Dendritic cell treated with granulocyte-macrophage colony-stimulating factor and Interleukin-4, amounts not matched to agents 40 ng/mL and 50 ng/mL, for 4 days (primary cell): Measurements from ENCODE around the gene METAP2.

Experiments used
- H3K27ac Mint-ChIP-seq: one replicate; pipeline ENCODE4 v1.8.0; 2022; ENCODE audit warnings: mild to moderate bottlenecking, mixed read lengths
- H3K27me3 Mint-ChIP-seq: one replicate; pipeline ENCODE4 v1.8.0; 2022; ENCODE audit warnings: mild to moderate bottlenecking, mixed read lengths
- H3K36me3 Mint-ChIP-seq: one replicate; pipeline ENCODE4 v1.8.0; 2022; ENCODE audit warnings: low read depth, mixed read lengths
- H3K4me1 Mint-ChIP-seq: one replicate; pipeline ENCODE4 v1.8.0; 2022; ENCODE audit warnings: low read depth, mixed read lengths
- H3K4me3 Mint-ChIP-seq: one replicate; pipeline ENCODE4 v1.8.0; 2022; ENCODE audit warnings: mild to moderate bottlenecking, moderate library complexity, mixed read lengths
- H3K9me3 Mint-ChIP-seq: one replicate; pipeline ENCODE4 v1.8.0; 2022; ENCODE audit warnings: mixed read lengths
- intact Hi-C: fragments of 100-400 bp; cut with micrococcal nuclease; formaldehyde crosslinking; loops from one replicate; pipeline ENCODE4 v1.15.0; 2022

METAP2 gene

DNA sequence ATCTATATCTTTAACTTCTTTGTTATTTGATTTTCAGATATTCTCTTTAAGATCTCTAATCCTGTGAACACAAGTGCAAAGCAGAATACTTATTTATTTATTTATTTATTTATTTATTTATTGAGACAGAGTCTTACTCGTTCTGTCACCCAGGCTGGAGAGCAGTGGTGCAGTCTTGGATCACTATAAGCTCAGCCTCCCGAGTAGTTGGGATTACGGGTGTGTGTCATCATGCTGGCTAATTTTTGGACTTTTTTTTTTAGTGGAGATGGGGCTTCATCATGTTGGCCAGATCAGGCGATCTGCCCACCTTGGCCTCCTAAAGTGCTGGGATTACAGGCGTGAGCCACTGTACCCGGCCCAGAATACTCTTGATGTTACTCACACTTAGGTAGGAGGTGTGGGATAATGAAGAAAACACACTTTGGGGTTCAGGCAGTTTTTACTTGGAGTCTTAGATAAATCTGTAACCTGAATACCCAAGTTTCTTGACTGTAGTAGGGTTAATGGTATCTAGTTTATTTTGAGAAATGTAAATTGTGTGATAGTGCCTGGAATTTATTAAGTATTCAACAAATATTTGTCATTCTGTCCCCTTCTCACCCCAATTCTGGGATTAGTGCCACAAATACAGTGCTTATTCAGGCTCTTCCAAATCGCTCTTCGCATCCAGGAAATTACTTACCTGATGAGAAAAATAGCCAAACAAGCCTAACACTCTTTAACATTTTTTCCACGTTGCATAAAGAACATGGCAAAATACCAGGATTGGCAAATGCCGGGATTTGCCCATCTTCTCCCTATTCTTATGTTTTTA lies 33.0 kb downstream of the METAP2 start:
- Mint-ChIP-seq H3K27me3 (no peaks in the 10 kb centered on the region), H3K27ac (no peak overlapping the region), H3K9me3 (no peaks in the 10 kb centered on the region), H3K4me1 (peaks cover 8% of the 10 kb centered on the region), H3K4me3 (no peak overlapping the region), H3K36me3 (peaks cover 99% of the 10 kb centered on the region)
- intact Hi-C loops = no loop called here

DNA sequence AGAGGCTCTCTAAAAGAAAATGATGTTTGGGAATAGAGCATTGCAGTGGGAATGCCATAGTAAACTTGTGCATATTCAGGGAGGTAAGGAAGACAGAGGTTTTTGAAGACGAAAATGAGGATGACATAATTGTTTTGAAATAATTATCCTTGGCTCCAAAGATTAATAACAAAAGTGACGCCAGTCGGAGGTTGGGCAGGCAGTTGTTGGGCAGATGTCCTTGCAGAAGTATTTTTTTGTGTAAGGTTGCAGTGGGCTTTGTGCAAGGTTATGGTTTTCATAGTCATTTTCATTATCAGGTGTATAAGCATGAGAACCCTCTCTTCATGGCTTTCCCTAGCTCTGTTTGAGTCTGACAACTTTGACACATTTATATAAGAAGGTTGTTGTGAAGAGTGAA lies 35.3 kb downstream of the METAP2 start:
- intact Hi-C loops = no loop called here
- H3K4me3 Mint-ChIP-seq = no peak overlapping the region
- H3K4me1 Mint-ChIP-seq = peaks cover 8% of the 10 kb centered on the region
- no peak overlapping the region for H3K27ac Mint-ChIP-seq
- peaks cover 99% of the 10 kb centered on the region for H3K36me3 Mint-ChIP-seq
- no peaks in the 10 kb centered on the region for H3K9me3 Mint-ChIP-seq
- H3K27me3 Mint-ChIP-seq = no peaks in the 10 kb centered on the region

DNA sequence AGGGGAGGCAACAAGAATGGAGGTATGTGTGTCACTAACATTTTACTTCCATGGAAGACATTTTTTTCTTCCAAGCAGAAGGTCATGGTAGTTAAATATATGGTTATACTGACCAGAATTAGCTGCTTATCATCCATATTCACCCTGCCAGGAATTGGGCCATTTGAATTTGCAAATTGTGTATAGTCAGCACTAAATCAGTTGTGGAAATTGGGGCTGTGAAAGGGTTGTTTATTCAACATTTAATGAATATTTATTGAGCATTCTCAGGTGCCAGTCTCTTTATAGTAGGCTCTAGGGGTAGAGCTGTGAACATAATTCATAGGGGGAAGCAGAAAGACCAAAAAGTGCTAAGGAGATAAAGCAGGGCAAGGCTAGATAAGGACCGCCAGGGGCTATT lies 38.0 kb downstream of the METAP2 start:
- no peak overlapping the region for H3K4me3 Mint-ChIP-seq
- no peaks in the 10 kb centered on the region for H3K27me3 Mint-ChIP-seq
- H3K9me3 Mint-ChIP-seq = no peaks in the 10 kb centered on the region
- no peak overlapping the region for H3K27ac Mint-ChIP-seq
- intact Hi-C loops = no loop called here
- no peaks in the 10 kb centered on the region for H3K4me1 Mint-ChIP-seq
- H3K36me3 Mint-ChIP-seq = peaks cover 82% of the 10 kb centered on the region

GRCh38 chr12:95513599-95513998 lies 39.6 kb downstream of the METAP2 start:
- Mint-ChIP-seq H3K27ac (no peak overlapping the region), H3K9me3 (no peaks in the 10 kb centered on the region), H3K27me3 (no peaks in the 10 kb centered on the region), H3K4me1 (no peaks in the 10 kb centered on the region), H3K36me3 (peaks cover 68% of the 10 kb centered on the region), H3K4me3 (no peak overlapping the region)
- intact Hi-C loops = no loop called here

- H3K4me3 Mint-ChIP-seq = no peak overlapping the region
- H3K27ac Mint-ChIP-seq = no peak overlapping the region
- peaks cover 5% of the 10 kb centered on the region for H3K4me1 Mint-ChIP-seq
- intact Hi-C loops = no loop called here
- peaks cover 52% of the 10 kb centered on the region for H3K36me3 Mint-ChIP-seq
- no peaks in the 10 kb centered on the region for H3K27me3 Mint-ChIP-seq
- H3K9me3 Mint-ChIP-seq = no peaks in the 10 kb centered on the region
Observed at GRCh38 chr12:95515197-95515596, 41.2 kb downstream of the METAP2 start.

DNA sequence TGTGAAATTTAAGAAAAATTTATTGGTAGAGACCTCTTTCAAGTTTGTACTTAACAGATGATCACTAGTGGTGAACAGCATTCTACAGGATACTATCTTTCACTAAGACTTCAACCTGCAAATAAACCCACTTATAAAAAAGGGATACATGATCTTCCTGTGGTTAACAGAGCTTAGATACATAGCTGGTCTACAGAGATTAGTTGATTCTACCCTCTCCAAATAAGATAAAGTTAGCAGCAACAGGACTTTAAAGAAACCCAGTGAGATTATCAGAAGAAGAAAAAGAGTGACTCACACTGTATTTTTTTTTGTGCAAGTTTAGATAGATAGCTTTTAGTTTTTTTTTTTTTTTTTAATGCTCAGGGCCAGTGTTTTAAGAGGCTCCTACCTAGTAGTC lies 42.8 kb downstream of the METAP2 start:
- H3K4me3 Mint-ChIP-seq = no peak overlapping the region
- H3K36me3 Mint-ChIP-seq = peaks cover 36% of the 10 kb centered on the region
- H3K27me3 Mint-ChIP-seq = no peaks in the 10 kb centered on the region

GRCh38 chr12:95517246-95517645 lies 43.3 kb downstream of the METAP2 start:
- no peak overlapping the region for H3K27ac Mint-ChIP-seq
- H3K4me3 Mint-ChIP-seq = no peak overlapping the region
- intact Hi-C loops = no loop called here
- peaks cover 13% of the 10 kb centered on the region for H3K4me1 Mint-ChIP-seq
- no peaks in the 10 kb centered on the region for H3K9me3 Mint-ChIP-seq
- H3K36me3 Mint-ChIP-seq = peaks cover 31% of the 10 kb centered on the region
- H3K27me3 Mint-ChIP-seq = no peaks in the 10 kb centered on the region

More for the DNA sequence above, 42.8 kb downstream of the METAP2 start:
- Mint-ChIP-seq H3K4me1 (peaks cover 8% of the 10 kb centered on the region), H3K9me3 (no peaks in the 10 kb centered on the region), H3K27ac (no peak overlapping the region)
- intact Hi-C loops = no loop called here

- Mint-ChIP-seq H3K4me1 (peaks cover 14% of the 10 kb centered on the region), H3K9me3 (no peaks in the 10 kb centered on the region), H3K4me3 (no peak overlapping the region), H3K36me3 (peaks cover 14% of the 10 kb centered on the region), H3K27ac (no peak overlapping the region), H3K27me3 (no peaks in the 10 kb centered on the region)
- intact Hi-C loops = no loop called here
Observed at GRCh38 chr12:95518944-95519343, 45.0 kb downstream of the METAP2 start.

DNA sequence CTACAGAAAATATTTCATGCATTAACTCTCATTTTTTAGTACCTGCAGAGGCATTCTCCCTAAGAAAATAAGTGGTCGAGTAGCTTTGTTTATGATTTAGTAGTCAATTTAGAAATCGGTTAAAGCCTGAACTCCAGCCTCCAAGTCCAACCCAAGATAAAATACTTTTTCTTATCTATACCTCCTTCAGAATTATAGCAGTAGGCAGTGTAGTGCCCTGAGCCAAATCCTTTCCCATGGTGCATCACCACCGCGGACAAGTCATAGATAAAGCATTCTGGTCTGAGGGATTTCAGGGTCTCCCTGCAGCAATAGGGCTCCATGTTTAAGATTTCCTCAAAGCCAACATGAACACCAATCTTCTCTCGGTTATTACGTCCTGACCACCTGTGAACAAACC lies 46.9 kb downstream of the METAP2 start:
- Mint-ChIP-seq H3K9me3 (no peaks in the 10 kb centered on the region), H3K36me3 (no peaks in the 10 kb centered on the region), H3K4me3 (no peak overlapping the region), H3K27ac (no peak overlapping the region), H3K4me1 (peaks cover 14% of the 10 kb centered on the region), H3K27me3 (no peaks in the 10 kb centered on the region)
- intact Hi-C loops = no loop called here

DNA sequence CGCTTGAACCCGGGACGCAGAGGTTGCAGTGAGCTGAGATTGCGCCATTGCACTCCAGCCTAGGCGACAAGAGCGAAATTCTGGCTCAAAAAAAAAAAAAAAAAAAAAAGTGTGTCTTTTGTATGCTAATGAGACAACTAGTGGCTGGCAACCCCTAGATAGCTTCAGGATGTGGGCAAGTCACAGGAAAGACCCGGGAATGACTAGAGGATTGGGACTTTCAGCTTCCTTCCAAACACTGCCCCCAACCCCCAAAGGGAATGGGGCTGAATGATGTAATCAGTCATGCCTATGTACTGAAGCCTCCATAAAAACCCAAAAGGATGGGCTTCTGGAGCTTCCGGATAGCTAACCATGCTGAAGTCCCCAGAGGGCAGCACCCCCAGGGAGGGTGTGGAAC lies 48.7 kb downstream of the METAP2 start:
- Mint-ChIP-seq H3K36me3 (no peaks in the 10 kb centered on the region), H3K4me1 (peaks cover 14% of the 10 kb centered on the region), H3K27ac (no peak overlapping the region), H3K4me3 (no peak overlapping the region), H3K27me3 (no peaks in the 10 kb centered on the region), H3K9me3 (no peaks in the 10 kb centered on the region)
- intact Hi-C loops = no loop called here

- H3K27ac Mint-ChIP-seq = no peak overlapping the region
- no peaks in the 10 kb centered on the region for H3K27me3 Mint-ChIP-seq
- no peaks in the 10 kb centered on the region for H3K36me3 Mint-ChIP-seq
- no peaks in the 10 kb centered on the region for H3K9me3 Mint-ChIP-seq
- intact Hi-C loops = no loop called here
- no peak overlapping the region for H3K4me3 Mint-ChIP-seq
- H3K4me1 Mint-ChIP-seq = no peaks in the 10 kb centered on the region
Observed at GRCh38 chr12:95528431-95528830, 54.5 kb downstream of the METAP2 start.

GRCh38 chr12:95529693-95530225 lies 55.8 kb downstream of the METAP2 start:
- H3K4me1 Mint-ChIP-seq = peaks cover 6% of the 10 kb centered on the region
- intact Hi-C loops = loop anchor here (5.0 kb wide), 2 partner anchors 242 to 297 kb away; no protein-coding TSS in a partner anchor
- H3K36me3 Mint-ChIP-seq = no peaks in the 10 kb centered on the region
- no peaks in the 10 kb centered on the region for H3K27me3 Mint-ChIP-seq
- no peaks in the 10 kb centered on the region for H3K9me3 Mint-ChIP-seq
- H3K27ac Mint-ChIP-seq = no peak overlapping the region
- H3K4me3 Mint-ChIP-seq = no peak overlapping the region

DNA sequence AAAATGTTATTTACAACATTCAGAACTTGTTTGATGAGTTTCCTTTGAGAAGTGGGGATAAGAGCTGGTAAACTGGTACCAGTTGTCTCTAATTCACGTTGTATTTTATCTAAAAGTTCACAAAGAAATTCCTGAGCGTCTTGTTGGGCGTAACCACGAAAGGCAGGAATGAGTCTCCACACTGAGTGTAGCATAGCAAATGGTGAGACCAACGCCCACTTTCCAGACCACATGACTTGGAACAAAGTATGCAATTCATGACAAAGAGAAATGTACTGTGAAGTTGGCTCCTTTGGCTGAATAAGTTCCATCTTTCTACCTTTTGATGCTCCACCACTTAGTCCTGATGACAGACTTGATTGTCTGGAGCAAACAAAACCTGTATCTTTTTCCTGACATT lies 58.9 kb downstream of the METAP2 start:
- Mint-ChIP-seq H3K9me3 (no peaks in the 10 kb centered on the region), H3K4me3 (no peak overlapping the region), H3K27me3 (no peaks in the 10 kb centered on the region), H3K27ac (no peak overlapping the region), H3K36me3 (no peaks in the 10 kb centered on the region), H3K4me1 (peaks cover 6% of the 10 kb centered on the region)
- intact Hi-C loops = loop anchor here (5.0 kb wide), 2 partner anchors 246 to 301 kb away; no protein-coding TSS in a partner anchor

GRCh38 chr12:95533985-95534384 lies 60.0 kb downstream of the METAP2 start:
- intact Hi-C loops = loop anchor here (1.0 to 5.0 kb wide), 3 partner anchors 247 to 417 kb away; no protein-coding TSS in a partner anchor
- H3K4me1 Mint-ChIP-seq = peaks cover 6% of the 10 kb centered on the region
- H3K4me3 Mint-ChIP-seq = no peak overlapping the region
- no peaks in the 10 kb centered on the region for H3K9me3 Mint-ChIP-seq
- H3K36me3 Mint-ChIP-seq = no peaks in the 10 kb centered on the region
- no peaks in the 10 kb centered on the region for H3K27me3 Mint-ChIP-seq
- H3K27ac Mint-ChIP-seq = no peak overlapping the region
